NCI-H2171 (cell line): ENCODE measurements around the gene SIRPA.

Source experiments
- DNase-seq: peaks from one replicate; lab custom pipeline; 2025; lab: John Stamatoyannopoulos, UW

The SIRPA gene

DNA sequence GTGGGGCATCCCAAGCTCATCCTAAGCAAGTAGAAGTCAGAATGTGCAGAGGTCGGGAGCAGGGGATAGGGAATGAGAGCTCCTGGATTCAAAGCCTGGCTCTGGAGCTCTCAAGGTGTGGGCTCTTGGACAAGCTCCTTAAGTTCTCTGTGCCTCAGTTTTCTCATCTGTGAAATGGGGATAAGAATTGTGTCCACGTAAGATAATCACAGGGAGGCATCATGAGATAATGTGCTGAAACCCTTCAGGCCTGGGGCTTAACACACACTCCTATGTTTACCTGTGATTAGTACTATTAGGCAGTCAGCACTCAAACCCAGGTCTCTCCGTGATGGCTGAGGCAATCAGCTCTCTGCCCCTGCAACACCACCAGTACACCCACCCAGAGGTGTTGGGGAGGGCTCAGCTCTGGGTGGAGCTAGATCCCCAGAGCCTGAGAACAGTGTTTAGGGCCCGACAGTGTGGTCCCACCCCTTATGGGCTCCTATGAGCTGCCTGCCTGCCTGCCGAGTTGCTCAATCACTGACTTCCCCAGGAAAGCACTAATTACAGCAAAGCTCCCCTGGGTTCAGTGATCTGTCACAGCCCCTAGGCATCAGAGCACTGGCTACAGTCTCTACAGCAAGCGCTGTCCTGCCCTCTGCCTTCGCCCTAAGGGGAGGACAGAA is 6.3 kb upstream of the SIRPA start:
- DNase-seq: no peak

DNA sequence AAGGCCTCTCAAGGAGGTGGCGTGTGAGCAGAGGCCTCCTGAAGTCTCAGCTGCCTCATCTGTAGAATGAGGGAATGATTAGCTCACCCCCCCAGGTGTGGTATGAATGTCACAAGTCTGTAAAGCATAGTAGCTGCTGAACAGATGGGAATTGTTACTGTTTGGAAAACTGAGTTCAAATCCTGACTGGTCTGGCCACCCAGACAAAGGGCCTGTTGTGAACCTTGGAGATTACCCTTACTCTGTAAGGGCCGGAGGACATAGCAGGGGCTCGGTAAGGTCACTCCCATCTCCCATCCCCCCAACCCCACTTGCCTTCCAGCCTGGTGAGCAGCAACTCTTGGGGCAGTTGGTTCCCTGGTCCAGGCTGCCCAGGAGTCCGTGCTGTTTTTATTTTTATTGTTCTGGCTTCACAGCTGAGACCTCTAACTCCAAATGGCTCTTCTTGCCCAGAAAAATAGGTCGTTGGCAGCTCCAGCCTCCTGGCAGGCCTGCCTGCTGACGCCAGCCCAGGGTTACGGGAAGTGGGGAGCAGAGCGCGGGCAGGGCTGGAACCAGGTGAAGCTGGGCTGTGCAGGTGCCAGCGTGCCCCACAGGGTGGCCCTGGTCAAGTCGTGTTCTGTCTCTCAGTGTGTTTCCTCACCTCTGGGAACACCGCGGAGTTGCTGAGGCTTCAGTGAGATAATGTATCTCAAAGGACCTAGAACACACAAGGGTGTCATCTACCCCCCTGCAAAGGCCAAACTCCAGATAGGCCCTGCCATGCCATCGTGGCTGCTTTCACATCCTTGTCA is 4.5 kb upstream of the SIRPA start:
- DNase-seq: no peak

DNA sequence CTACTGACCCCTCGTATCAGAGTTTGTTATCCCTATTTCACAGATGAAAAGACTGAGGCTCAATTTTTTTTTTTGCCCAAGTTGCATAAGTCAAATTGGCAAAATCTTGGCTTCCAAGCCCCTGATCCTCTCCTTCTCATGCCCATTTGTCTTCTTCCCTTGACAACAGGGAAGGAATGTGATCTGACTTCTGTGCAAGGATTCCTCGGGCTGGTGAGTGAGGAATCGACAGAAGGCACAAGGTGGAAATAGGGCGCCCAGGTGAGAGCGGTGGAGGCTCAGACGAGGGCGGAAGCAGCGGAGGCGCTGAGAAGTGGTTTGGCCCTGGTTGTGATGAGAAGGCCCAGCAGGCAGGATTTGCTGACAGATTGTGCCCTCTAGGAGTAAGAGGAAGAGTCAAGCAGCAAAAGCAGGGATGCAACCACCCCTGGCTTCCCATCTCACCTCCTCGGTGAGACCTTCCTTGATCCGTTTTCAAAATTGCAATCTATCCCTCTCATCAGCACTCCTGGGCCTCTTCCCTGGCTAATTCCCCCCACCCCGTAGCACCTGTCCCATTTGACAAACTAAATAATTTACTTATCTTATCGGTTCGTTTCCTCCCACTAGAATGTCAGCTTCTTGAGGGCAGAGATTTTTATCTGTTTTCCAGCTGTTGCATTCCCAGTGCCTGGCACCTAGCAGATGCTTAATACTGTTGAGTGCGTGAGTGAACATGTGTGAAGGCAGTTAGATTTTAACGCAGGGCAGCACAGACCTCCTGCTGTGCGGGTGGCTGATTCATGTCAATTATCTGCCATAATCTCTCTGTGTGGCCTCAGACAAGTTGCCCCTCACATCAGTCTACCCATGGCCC is 3.7 kb upstream of the SIRPA start:
- no peak for DNase-seq

GRCh38 chr20:1892119-1892385 is 3.2 kb upstream of the SIRPA start:
- DNase-seq: no peak

GRCh38 chr20:1893721-1894470 is 1.3 kb upstream of the SIRPA start:
- DNase-seq: no peak

GRCh38 chr20:1894471-1894950 is 696 bp upstream of the SIRPA start:
- DNase-seq: peak; percentile 49

- DNase-seq: no peak
These were observed 672 bp downstream of the SIRPA start for GRCh38 chr20:1895674-1896483.

GRCh38 chr20:1896484-1897258 is 1.5 kb downstream of the SIRPA start:
- DNase-seq: no peak

DNA sequence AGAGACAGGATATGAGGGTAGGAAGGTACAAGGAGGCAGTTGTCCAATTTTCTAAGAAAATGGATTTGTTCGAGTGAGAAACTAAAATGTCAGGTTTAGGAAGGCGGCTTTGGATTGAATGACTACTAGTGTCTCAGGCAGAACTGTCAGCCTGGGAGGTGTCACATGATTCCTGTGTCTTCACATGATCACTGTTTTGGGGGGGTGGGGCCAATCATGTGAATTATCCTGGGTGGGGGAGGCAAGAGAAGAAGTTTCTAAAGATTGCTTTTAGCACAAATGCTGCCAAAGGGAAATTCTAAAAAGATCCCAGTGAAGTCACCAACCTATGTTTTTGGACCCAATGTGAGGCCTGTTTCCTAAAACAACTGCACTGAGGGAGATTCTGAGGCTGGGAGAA is 2.3 kb downstream of the SIRPA start:
- no peak for DNase-seq

GRCh38 chr20:1897965-1898464 is 2.8 kb downstream of the SIRPA start:
- DNase-seq: no peak

GRCh38 chr20:1898482-1899240 is 3.5 kb downstream of the SIRPA start:
- no peak for DNase-seq

- DNase-seq: no peak
These were observed 4.0 kb downstream of the SIRPA start for GRCh38 chr20:1899241-1899525.

GRCh38 chr20:1900321-1900801 is 5.2 kb downstream of the SIRPA start:
- DNase-seq: peak; percentile 65

GRCh38 chr20:1901704-1902103 is 6.5 kb downstream of the SIRPA start:
- DNase-seq: no peak

DNA sequence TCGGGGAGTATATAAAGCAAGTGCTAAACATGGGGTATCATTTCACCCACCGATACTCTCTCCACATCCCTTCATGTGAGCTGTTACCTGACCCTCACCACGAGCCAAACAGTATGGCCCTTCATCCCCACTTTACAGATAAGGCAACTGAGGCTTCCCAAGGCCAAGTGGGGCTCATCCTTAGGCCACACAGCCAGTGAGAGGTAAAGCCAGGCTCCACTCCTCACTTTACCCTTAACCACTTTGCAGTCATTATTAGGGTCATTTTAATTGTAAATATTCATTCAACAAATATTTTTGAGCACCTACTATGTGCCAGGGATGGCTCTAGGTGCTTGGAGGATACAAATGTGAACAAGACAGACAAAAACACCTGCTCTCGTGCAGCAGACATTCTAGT is 7.0 kb downstream of the SIRPA start:
- DNase-seq: no peak

DNA sequence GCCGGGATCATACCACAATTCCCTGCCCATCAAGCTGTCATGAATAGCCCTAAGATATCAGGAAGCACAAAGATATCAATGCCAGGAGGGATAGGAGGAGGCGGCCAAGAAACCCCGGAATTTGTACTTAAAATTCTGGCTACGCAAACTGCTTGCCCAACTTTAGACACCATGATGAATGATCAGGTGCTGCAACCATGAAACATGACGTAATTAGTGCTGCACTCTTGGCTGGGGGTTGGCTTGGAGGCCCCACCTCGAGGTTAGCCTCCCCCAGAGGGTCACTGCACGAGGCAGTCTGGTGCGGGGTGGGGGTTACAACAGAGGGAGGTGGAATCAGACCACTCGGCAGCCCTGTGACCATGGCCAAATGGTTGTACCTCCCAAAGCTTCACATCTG is 8.9 kb downstream of the SIRPA start:
- no peak for DNase-seq

DNA sequence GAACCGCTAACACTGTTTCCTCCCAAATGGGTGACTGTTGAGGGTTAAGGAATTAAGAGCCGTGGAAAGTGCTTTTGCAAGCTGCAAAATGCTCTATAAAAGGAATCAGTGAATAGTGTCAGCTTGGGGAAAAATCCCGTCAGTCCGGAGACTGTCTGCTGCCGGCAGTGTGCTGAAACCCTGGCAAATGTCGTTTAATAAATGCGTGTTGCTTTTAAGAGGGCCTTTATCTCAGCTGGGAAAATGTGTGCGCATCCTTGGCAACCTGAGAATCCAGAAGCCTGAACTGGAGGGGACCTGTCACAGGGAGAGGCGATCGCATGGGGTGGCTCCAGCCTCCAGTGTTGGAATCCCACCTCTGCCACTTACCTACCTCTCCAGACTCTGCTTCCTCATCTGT is 9.8 kb downstream of the SIRPA start:
- no peak for DNase-seq

- no peak for DNase-seq
These were observed 10.5 kb downstream of the SIRPA start for GRCh38 chr20:1905693-1906092.

DNA sequence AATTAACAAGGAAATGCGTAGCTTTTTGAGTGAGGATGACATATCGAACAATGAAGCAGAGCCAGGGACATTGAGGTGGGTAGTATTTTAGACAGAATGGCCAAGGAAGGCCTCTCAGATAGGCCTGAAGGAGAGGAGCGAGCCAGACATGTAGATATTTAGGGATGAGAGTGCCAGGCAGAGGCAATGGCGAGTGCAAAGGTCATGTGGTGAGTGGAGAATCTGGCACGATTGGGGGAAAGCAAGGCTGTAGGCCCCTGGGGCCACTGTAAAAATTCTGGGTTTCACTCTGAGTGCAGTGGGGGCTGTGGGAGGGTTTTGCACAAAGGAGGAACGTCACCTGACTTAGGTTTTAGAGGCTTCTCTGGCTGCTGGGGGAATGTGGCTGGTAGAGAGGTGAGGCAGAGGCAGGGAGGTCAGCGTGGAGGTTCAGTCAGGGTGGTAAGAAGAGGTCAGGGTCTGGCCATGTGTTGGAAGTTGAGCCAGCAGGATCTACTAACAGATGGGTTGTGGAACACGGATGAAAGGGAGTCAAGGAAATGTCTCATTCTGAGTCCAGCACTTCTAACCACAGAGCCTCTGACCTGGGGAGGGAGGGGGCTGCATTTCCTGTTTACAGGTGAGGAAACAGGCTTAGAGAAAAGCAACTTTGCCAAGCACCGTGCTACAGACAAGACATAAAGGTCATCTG is 11.3 kb downstream of the SIRPA start:
- no peak for DNase-seq
